ENCODE data around the gene OR10AG1.

DNA sequence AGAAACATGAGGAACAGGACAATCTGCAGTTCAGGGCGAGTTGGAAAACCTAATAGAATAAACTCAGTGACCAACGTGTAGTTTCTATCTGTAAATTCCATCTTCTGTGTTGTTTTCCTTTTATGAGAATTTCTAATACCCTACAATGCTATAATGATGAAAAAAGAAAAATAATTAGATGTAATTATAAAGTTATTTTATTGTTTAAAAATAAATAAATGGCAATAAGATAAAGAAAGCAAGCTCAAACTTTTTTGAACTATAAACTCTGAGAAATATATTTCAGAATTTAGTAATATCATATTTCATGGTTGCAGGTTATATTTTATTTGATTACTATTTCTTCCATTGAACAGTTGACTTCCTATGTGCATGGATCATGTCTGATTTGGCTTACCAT, 33.4 kb downstream of the OR10AG1 start, which contains the start of gene OR5I1:
- TF ChIP-seq, protein P1, sequence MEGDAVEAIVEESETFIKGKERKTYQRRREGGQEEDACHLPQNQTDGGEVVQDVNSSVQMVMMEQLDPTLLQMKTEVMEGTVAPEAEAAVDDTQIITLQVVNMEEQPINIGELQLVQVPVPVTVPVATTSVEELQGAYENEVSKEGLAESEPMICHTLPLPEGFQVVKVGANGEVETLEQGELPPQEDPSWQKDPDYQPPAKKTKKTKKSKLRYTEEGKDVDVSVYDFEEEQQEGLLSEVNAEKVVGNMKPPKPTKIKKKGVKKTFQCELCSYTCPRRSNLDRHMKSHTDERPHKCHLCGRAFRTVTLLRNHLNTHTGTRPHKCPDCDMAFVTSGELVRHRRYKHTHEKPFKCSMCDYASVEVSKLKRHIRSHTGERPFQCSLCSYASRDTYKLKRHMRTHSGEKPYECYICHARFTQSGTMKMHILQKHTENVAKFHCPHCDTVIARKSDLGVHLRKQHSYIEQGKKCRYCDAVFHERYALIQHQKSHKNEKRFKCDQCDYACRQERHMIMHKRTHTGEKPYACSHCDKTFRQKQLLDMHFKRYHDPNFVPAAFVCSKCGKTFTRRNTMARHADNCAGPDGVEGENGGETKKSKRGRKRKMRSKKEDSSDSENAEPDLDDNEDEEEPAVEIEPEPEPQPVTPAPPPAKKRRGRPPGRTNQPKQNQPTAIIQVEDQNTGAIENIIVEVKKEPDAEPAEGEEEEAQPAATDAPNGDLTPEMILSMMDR (IDR thresholded peaks at IDR 0.05; ENCODE audit: poor library complexity): no peak
- no peak for TF ChIP-seq EZH2phosphoT487 (IDR thresholded peaks at IDR 0.05; ENCODE audit: low read depth, severe bottlenecking, unreplicated experiment)
- no peak for TF ChIP-seq EZH2 (IDR thresholded peaks at IDR 0.05; ENCODE audit: borderline replicate concordance)
